SIG-M5 treated with dmso at 0.1 percent for 504 hours (cell line): Measurements from ENCODE around the gene TTN.

Source experiments
- DNase-seq: peaks from one replicate; lab custom pipeline; 2025; ENCODE audit not compliant: unreplicated experiment; lab: John Stamatoyannopoulos, UW

The TTN gene

DNA sequence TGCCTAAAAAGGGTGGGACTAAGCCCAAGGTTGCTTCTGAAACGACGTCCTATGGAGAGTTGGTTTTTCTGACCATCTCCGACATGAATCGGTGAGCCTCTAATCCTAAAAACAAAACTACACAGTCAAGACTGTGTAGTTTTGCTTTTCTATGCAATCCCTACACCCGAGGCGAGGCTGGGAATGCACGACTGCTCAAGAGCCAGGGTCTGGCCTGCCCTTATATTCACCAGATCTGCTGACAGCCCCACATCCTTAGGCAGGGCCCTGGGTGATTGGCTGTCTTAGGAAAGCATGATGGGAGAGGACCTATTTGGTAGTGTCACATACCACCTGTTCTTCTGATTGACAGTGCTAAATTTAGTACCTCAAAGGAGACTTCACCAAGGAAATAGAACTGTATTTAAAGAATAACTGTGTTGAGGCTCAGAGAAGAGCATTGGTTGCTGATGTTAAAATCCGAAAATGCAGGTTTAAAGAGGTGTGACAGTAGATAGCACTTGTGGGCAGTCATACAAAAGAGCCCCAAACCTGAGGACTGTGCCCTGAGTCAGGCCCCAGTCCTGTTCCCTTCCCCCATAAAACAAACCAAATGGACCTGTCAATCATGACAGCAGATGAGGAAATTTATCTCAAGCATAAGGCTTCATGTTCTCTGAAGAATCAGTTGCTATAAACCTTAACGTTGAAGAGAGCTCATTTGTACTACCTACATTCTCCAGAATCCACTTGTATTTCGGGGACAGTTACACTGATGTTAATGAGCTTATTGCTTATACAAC, at the start of gene TTN:
TSS of gene TTN (minus strand) at position 197 of the 782 bp plus-strand sequence. CDS start 2,781 bp downstream, outside the sequence.
- DNase-seq, result no peak

DNA sequence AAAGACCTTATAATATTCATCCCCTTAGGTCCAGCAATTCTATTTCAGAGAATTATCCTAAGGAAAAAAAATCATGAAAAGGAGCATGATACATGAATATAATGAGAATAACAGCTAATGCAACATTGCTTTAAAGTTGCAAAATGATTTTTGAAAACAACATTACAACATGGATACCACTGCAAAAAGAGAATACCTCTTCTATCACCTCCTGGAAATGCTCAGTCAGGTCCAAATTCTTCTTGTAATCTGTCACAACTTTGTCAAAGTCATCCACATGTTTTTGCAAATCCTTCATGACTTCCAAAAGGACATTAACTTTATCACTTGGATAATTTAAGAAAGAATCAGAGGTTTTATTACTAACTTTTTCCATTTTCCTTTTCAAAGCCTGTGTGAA, 47.9 kb upstream of the TTN start:
- DNase-seq, result no peak

DNA sequence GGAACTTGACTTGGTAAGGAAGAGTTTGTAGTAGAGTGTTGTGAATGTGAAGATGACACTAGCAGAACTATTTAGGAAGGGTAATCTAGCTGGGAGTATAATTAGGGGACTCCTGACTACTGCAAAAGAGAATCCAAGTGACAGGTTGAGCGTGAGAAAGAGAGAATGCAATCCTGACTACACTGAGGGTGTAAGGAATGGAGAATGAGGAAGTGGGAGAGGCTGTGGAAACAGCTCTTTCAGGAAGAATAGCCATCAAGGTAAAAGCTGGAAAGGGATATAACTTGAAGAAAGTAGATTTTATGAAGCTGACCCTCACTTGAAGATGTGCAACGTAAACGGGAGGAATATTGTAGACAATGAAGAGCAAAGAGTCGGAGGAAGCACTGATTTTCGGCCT, 41.1 kb upstream of the TTN start:
- no peak for DNase-seq

DNA sequence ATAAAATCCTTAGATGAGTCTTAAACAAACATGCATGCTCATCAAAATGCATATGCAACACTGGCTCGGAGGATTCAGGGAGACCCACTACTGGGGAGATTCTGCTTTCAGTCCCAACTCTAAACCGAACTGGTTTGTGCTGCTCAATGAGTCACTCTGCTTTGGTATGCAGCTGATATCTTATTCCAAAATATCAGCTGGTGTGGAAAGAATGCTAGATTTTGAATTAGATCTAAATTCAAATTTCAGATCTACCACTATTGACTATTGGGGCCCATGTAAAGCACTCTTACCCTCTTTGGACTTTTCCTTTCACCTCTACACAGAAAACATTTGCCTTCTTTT, 39.2 kb upstream of the TTN start:
- DNase-seq, result no peak

DNA sequence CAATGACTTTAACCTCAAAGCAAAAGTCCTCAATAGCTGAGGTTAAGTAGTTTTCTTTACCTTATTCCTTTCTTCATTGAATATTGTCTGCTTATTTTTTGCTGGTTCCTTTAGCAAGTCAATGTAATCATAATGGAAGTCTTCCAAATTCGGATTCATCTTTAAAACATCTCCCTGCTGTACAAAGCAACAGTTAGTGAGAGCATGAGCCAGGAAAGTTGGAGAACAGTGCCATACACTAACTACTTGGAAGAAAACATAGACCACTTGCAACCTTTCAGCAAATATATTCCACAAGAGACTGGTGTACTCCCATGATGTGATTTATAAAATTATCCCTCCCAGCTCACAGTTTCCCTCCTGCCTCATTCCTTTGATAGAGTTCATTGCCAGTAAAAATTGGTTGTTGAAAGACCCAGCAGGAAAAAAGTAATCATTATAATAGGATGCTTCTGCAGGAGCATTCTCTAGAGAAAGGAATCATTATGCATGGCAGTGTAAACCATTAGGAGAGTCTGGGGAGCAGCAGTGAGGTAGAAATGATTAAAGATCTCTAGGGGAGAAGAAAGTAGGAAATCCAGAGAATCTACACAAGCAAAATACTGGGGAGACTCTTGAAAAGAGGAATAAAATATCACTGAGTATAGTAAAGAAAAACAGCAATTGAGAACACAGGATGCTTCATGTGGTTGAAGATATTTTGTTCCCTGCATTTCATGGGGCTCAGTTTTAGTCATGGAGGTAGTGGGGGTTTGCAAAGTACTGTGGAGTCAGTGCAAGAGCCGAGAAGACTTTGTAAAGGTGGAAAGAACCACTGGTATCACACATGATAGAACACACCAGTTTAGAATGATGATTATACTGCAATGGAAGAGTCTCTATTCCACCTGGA, 38.6 kb upstream of the TTN start:
- DNase-seq, result no peak

DNA sequence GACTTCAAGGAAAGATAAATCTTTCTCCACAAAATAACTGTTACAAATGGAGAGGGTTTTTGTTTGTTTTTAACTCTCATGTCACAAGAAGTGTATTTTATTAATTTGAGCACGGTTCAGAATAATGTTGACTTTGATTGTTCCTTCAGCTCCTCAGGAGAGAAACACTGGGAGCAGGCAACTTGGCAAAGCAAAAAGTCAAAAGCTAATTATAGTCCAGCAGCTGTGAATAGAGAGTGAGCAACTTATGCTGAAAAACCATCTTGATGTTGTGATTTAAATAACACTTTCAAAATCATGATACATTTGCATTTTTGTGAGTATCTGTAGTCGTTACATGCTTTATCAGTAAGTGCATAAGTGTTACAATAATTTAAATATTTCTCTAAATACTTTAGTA, 37.5 kb upstream of the TTN start:
- DNase-seq, result no peak

DNA sequence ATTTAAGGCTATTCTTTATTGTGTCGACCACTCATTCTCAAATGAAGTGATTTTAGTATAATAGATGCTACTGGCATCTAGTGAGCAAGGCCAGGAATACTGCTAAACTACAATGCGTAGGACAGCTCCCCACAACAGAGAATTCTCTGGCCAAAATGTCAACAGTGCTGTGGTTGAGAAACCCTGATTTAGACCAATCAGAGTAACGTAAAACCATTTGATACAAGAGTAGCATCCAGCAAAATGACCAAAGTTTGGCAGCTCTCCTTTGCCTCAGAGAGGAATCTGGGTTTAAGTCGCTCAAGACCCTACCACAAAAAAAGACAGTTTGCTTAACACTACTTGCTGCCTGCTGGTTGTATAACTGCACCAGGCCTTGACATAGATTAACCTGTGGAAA, 37.0 kb upstream of the TTN start:
- DNase-seq, result no peak

DNA sequence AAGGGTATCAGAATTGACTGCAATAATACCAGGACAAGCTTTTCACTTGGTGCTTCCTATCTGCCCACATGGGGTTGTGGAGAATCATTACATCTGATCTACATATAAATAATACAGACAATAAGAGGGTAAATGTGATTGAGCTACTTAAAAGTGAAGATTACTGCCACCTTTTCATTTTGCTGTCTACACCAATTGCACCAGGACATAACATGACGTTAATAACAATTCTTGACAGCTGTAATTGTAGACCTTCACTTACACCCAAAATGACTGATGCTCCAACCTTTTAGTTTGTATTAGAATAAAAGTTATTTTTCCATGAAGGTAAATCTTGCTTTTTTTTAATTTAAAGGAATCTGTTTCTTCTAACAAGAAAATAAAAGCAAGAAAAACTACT, 36.5 kb upstream of the TTN start:
- no peak for DNase-seq

DNA sequence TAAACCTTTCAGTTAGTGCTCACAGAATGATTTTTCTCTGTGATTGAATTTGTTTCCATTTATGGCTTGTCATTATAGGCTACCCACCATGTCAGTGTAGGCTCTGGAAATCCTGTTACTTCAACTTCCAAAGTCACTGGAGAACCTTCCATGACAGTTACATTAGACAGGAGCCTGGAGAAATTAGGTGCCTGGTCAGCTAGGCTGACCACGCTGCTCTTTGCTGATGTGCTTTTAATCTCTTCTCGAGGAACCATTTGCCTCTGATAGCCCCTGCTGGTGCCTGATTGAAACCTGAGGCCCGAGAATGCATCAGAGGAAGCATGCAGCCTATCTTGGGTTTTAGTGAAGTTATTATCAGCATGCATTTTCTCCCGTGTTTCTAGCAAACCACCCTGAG, 29.6 kb upstream of the TTN start:
- no peak for DNase-seq

DNA sequence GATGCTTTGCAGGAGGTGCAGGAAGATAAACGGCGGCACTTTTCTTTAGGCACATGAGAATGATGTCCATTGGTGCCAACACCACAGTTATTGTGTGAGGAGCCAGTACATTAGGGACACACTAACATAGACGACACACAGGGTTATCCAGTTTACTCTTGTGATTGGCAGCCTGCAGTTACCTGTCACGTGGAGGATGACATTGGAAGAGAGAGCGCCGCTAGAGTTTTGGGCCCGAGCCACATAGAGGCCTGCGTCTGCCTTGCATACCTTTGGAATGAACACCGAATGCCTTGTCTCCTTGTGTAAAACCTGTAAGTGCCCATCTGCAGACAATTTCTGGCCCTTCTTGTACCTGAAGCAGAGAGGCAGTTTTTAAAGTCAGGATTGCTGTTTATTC, 26.9 kb upstream of the TTN start:
- DNase-seq, result no peak

DNA sequence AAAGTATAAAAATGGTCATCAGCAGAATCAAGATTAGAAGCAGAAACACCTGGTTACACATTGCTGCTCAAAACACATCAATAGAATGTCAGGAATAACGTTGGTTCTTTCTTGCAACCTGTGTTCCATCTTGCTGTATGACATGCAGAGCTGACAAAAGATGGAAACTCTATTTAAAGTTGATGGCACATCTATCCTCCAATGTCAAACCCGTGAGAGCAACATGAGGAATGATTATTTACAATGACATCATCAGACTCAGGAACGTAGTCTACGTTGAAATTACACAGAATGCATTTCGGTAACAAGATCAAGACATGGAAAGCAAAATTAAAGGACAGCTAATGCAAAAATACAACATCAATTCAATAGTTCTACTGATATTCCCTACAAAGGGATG, 26.2 kb upstream of the TTN start:
- no peak for DNase-seq

DNA sequence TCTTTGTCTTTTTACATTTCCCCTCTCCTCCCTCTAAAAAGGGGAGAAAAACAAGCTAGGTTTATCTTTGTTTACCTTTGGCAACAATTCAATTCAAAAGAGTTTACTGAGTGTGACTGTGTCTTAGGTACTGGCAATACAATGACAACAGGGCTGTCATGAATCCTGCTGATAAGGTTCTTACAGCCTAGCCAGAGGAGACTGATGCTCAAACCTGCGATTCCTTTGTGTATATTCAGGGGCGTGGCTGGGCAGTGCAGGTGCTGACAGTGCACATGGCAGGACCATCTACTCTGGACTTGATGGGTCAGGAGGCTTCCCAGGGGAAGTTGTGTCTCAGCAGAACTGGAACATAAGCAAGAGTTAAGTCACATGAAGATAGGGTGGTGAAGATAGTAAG, 23.2 kb upstream of the TTN start:
- no peak for DNase-seq

DNA sequence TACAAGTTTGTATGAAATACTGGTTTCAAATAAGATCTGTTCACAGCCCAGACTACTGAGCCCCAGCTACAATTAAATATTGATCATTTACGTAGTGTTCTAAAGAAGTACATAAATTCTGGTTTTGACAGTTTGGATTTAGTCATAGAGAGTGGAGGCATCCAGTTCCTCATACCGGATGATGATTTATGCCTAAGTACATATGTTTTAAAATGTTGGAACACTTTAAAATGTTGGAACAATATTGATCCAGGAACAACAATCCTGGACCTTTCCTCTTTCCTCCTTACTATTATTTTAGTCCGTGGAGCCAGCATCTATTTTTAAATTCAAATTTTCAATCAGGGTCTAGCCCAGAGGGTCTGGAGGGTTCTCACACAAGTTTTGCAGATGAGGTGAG, 22.8 kb upstream of the TTN start:
- no peak for DNase-seq

DNA sequence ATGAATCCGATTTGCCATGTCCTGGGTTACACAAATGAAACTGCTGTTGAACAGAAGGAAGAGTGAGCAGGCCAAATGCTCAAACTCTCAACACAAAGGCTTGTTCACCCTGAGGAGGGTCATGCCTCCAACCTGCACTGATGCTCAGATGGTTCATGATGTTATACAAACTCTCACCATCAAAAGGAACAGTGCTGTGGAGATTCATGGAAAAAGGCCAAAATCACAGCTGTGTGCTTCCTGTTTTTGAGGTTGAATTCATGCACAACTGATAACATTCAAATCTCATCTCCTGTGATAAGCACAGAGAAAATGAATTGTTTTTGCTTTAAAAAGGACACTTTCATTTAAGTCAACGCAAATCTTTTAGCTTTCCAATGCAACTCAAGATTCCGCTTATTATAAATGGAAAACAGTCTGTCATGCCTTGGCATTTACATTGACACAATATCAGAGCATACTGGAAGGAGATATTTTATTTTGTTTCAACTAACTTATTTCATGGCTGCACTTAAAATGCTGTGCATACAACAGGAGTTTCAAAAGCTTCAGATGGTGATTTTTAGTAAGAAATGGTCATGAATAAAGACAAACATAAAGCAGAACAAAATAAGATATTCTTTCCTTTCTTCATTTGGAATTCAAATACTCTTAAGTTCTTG, 22.2 kb upstream of the TTN start:
- DNase-seq, result no peak

DNA sequence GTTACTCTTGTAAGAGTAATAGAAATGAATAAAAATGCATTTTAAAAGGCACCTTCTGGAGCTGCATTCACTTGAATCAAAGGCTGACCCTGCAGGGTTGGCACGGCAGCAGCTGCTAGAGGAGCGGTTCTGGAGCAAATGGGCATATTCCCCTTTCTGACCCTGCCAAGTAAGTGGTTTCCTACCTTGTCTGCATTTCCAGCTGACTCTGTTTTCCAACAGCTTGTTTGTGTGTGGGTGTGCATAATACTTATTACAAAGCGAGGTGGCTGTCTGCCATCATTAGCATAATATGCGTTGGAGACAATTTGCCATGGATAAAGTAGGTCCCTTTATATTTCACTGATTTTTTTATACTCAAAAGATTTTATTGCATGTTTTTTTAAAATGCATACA, 21.3 kb upstream of the TTN start:
- DNase-seq, result no peak

DNA sequence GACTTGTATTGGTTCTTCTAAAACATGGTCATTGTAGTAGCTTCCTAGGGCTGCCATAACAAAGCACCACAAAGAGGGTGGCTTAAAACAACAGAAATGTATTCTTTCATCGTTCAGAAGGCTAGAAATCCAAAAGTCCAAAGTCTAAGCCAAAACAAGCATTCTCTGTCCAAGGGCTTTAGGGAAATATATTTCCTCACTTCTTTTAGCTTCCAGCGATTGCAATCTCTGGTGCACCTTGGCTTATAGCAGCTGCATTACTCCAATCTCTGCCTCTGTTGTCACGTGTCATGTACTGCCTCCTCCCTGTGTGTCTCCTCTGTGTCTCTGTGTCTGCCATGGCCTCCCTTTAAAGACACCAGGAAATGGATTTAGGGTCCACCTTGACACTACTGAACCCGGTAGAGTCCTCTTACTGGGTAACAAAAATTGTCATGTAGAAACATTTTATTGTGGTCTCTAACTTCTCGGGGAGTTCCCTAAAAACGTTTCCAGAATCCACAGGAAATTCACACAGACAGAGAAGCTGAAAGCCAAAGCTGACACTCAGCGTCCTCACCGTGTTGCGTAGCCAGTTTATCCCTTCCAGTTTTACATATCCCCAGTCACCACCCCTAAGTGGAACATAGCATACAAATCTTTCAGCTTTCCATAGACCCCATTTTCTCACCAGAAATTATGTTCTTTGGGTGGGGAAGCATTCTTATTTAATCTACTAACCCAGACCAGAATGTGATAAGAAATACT, 20.7 kb upstream of the TTN start:
- no peak for DNase-seq

DNA sequence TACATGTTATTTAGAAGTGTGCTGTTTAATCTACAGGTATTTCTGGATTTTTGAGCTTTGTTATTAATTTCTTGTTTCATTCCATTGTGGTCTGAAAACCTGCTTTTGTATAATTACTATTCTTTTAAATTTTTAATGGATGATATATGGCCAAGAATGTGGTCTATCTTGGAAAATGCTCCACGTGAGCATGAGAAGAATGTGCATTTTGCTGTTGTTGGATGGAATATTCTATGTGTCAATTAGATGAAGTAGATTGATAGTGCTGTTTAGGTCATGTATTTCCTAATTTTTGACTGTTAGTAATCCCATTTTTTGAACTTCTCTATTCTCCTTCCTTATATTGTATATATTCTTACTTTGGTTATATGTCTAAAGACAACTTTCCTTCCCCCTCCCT, 19.9 kb upstream of the TTN start:
- DNase-seq, result no peak

DNA sequence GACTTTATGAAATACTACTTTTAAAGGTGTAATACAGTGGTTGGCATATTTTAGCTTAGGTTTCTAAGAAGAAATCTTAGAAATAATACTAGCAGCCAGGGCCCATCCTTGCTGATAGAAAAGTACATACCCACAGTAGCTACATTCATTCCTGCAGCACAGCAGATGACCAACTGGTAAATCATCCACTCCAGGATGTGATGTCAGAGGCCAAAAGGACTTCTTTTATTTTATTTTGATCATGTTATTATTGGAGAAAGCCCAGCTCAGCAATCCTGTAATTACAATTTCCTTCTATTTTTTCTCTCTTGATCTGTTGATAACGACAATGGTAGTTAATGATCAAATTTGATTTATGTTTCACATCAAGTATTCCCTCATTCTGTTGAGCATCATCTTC, 18.0 kb upstream of the TTN start:
- DNase-seq, result no peak

DNA sequence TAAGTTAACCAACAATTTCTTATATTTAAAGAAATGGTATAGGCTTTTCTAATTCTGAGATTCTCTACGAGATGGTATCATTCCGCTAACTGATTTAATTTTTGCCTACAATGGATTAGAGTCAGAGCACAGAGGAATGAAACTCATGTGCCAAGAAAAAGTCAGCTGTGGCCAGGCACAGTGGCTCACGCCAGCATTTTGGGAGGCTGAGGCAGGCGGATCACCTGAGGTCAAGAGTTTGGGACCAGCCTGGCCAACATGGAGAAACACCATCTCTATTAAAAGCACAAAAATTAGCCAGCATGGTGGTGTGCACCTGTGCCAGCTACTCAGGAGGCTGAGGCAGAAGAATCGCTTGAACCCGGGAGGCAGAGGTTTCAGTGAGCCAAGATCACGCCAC, 17.0 kb upstream of the TTN start:
- DNase-seq, result no peak

DNA sequence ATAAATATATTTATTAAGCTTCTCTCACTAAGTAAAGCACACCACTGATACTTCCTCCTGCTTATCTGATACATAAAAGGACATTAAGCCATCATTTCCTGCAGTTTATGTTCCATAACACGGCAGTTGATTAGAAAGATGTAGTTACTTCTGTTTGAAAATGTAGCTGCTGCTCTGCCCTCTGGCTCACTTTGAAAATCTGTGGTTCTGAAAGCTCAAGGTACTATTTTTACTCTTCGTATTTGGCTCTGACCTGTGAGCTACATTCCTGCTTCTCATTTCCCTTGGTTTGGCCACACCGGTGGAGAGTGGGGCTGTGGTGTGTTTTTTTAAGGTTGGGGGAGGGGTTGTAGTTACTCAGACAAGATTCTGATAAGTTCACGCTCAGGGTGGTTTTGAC, 12.8 kb upstream of the TTN start:
- DNase-seq, result no peak

DNA sequence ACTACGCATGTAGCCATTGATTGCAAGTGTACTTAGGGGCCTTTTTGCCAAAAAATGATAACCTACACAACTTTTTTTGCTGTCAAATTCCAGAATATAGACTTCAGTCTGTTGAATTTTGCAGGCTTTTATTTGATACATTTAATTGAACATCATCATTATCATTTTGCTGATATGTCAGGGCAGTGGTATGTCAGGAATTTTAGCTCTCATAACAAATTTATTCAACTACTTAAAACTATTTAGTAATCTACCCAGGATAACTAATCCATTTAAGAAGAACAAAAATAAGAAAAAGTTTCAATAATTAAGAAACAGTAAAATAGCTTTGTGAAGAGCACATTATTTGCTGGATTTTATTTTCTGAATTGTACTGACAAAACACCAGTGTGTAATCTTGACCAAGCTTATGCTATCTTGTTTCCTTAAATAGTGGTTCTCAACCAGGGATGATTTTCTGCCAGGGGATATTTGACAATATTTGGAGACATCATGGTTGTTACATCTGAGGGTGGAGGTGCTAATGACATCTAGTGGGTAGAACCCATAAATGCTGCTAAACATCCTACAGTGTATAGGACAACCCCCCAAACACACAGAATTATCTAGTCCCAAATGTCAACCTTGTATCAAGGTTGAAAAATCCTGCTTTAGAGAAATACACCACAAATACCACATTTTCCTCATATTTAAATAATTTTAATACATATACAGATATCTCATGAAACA, 12.1 kb upstream of the TTN start:
- DNase-seq, result no peak
